Brain pericyte (primary cell): Measurements from ENCODE around the gene PYGO2.
"Not testable (repeated sequence)": the region's sequence is repeated elsewhere in the genome, so short reads cannot be mapped to it uniquely, and the experiment has no call there.

Experiments used
- DNase-seq: peaks from one replicate; pipeline ENCODE4 v3.0.0-alpha.2; 2012; ENCODE audit warnings: low read depth, low spot score

Gene PYGO2

DNA sequence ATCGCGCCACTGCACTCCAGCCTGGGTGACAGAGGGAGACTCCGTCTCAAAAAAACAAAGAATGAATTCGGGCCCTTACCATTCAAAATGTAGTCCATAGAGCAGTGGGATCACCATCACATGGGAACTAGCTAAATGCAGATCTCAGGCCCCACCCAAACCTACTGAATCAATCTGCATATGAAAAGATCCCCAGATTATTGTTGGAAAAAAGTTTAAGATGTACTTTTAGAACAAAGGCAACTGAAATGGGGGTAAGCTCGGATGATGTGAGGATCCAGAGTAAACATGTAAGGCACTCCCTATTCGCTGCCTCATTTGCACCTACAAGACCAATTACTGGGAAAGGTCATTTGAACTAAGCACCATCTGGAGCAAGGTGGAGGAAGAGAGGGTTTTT is 20.8 kb upstream of the PYGO2 start:
- no peak for DNase-seq

- no peak for DNase-seq
Observed at GRCh38 chr1:154978360-154978759, 16.8 kb upstream of the PYGO2 start.

GRCh38 chr1:154977762-154978161 is 16.2 kb upstream of the PYGO2 start:
- DNase-seq, result not testable (repeated sequence)

DNA sequence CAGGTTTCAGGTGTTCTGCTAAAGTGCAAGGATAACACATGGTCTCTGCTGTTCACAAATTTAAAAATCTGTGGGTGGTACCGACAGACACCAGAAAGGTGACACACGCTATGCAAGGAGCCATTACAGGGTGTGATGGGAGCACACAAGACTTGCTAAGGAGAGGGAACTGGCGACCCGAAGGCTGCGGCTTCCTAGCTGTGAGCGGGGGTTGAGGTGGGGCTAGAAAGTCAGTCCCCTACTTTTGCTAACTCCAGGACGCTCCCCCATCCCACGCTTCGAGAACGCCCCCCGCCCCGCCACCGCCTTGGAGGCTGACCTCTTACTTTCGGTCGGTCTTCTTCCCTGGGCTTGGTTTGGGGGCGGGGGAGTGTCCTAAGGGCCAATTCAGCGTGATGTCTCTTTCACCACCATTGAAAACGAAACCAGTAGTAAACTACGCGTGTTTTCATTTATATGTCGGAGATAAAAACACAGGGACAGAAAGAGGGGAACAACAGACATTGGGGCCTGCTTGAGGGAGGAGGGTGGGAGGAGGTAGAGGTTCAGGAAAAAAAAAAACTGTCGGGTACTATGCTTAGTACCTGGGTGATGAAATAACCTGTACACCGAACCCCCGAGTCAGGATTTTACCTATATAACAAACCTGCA is 14.0 kb upstream of the PYGO2 start:
- no peak for DNase-seq

DNA sequence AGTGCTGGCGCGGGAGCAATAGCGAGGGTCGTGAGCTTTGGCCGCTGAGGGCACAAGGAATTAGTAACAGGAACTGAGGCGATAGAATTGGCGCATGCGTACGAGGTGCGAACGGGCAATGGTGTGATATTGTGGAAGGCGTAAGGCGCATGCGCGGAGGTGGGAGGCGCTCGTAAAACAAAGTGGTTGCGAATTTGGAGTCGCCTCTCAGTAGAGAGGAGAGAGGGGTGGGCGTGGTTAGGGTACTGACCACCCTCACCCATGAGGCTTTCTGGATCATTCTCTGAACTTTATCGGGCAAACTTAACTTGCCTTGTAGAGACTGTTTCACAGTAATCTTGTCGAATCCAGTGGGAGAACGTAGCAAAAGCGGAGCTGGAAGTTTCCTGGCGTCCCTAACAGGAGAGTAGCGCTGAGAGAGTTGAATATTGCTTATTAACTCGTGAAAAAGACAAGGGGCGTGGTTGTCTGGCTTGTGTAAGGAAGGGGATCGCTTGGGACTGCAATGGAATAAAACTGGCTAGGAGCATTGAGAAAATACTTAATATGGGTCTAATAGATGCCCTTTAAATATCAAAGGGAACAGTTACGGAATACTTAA is 13.3 kb upstream of the PYGO2 start:
- no peak for DNase-seq

DNA sequence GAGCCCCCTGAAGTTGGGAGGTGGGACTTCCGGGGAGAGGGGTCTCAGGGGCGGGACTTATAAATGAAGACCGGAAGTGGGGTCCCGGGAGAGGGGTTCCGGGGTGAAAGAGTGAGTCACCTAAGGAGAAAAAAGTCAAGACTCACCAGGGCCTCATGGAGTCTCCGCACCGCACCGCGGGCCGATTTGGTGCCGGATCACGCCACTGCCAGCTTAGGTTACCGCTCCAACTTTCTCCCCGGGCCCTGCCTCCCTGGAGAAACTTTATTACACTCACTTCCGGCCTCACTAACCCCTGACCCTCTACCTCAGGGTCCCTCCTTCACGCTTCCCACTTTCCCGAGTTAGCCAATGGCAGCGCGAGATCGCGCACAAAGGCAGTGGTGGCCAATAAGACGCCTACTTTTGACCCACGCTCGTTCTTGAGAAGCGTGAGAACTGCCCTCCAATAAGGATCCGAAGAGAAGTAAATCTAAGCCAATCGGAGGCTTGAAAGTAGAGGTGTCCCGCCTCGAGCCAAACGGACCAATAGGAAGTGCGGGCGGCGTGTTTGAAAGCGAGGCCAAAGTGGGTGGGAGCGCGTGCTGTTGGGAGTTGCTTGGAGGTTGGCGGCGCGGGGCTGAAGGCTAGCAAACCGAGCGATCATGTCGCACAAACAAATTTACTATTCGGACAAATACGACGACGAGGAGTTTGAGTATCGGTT is 12.7 kb upstream of the PYGO2 start, which contains the start of gene CKS1B:
Gene CKS1B, plus strand, starts transcription at position 580 of the 706 bp plus-strand sequence. Its CDS starts 65 bp downstream, at position 645.
- DNase-seq, result peak; percentile 99

GRCh38 chr1:154973344-154974101 is 11.9 kb upstream of the PYGO2 start:
- DNase-seq, result peak; percentile 79

DNA sequence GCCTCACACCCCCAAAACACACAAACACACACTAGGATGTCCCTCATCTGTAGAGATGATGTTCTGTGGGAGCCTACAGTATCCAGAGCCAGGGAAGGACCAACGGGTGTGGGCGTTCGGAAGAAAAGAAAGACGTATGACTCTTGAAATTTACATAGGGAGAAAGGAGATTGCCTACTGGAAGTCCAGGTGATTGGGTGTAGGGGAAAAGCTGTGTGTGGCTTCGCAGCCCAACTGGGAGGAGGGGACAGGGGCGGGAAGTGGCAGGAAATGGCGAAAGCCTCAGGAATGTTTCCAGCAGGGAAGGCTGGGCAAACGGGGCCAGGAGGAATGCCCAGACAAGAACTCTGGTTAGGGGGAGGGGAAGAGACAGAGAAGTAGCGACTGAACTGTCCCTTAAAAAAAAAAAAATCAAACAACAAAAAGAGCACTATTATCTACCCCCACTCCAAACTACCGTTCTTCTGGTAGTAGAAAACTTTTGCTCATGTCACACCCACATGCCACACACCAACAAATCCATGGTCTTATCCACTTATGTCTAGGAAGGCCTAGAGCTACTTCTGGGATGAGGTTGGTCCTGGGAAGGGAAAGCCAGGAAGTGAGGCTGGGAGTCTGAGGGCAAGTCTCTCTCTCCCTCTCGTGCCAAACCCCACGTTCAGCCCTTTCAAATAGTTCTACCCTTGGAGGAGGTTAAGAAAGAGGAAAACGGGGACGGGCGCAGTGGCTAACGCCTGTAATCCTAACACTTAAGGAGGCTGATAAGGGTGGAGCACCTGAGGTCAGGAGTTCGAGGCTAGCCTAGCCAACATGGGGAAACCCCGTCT is 11.1 kb upstream of the PYGO2 start:
- DNase-seq, result no peak

DNA sequence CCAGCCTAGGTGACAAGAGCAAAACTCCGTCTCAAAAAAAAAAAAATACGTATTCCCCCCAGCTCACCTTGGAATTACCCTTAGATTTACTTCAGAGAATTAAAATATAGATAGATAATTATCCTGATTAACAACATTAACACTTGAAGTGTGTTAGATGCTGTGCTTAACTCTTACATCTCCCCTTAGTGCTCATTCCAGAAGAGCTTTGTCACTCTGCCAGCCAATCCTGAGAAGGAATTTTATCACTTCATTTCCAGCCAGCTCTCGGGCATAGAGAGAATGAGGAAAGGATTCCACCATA is 10.6 kb upstream of the PYGO2 start:
- no peak for DNase-seq

GRCh38 chr1:154971341-154971998 is 9.9 kb upstream of the PYGO2 start:
- DNase-seq, result no peak

DNA sequence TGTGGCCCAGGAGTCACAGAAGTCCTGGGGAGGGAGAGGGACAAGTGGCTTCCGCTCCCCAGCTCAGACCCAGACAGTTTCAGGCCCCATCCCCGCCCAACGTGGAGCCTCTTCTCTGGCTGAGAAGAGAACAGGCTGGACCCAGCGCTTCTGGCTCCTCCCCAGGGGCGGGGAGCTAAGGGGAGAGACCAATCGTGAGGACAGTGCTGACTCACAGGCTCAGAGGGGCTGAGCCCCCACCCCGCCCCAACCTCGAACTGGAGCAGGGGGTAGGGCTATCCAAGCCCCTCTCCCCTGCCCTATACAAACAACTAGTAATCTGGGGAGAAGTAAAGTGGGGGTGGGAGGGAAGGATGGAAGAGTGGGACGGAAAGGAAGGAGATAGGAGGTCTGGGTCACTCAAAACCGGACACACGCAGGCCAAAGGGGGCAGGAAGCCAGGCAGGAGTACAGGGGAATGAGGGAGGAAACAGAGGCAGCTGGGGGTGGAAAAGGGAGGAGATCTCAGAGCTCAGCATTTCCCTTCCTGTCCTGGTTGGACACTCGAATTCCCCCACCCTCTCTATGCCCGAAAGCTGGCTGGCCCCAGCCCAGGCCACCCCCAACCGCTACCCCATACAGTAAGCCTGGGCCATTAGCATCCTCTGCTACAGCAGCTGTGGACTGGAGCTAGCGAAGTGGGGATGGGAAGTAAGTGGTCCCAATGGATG is 9.2 kb upstream of the PYGO2 start, which contains the start of gene SHC1:
Gene SHC1, minus strand, starts transcription at position 117 of the 710 bp plus-strand sequence. CDS start 221 bp downstream, outside the sequence.
- peak; percentile 80 for DNase-seq

DNA sequence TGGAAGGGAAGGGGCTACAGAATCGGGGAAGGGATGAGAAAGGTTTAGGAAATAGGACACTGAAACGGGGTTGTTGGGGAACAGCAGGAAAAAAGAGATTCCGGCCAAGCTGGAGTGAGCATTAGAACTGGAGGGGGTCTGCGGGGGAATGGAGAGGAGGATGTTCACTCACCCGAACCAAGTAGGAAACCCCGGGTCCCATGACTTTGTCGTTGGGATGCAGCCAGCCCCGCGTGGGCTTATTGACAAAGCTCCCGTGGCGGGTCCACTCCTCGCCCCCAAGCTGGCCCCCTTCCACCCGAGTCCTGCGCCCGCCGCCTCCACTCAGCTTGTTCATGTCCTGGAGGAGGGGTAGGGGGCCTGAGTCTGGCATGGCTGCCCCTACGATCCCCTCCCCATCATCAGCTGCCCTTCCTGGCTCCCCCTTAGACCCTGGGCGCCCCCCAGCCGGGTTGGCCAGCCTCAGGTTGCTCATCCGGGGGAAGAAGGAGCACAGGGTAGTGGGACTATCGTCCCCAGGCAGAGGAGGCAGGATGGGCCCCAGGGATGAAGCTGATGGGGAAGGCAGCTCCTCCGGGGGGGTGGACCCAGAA is 8.4 kb upstream of the PYGO2 start:
- DNase-seq, result no peak

DNA sequence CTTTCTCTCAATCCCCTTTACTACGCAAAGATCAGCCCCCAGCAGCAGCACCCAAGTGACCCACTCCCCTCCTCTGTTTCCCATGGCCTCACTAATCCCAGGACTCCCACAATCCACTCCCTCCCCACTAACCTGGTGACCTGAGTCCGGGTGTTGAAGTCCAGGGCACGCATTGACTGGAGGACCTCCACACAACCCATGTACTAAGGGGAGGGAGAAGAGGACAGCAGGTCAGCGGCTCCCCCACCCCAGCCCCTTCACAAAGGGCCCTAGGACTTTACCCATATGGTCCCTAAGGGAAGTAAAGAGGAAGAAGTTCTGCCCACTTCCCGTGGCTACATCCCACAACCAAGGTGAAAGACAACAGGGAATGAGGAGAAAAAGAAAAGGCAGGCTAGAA is 7.7 kb upstream of the PYGO2 start:
- DNase-seq, result no peak

GRCh38 chr1:154968731-154969130 is 7.1 kb upstream of the PYGO2 start:
- no peak for DNase-seq

DNA sequence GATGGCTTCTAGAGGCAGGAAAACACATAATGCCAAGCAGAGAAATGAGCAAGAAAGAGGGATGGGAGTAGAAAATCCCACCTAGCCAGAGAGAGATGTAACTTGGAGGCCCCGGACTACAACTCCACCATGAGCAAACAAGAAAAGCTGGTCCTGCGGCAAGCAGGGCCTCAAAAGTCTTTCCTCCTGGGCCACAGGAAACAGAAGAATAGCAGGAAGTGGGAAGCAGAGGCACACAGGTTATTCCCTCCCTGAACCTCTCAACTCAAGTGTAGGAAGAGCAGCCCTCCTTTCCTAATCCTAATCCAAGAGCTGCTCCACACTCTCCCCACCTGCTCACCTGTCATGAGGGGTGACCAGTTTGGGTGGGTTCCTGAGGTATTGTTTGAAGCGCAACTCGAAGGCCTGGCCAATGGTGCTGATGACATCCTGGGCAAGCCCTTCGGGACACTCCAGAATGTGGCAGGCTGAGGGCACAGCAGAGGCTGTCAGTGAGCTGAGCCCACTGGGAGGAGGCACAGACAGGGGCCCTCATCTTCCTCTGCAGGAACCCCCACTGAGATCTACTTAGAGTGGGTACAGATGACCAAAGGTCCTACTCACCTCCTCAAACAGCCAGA is 5.9 kb upstream of the PYGO2 start:
- no peak for DNase-seq

- DNase-seq, result no peak
Observed at GRCh38 chr1:154966111-154966510, 4.5 kb upstream of the PYGO2 start.

DNA sequence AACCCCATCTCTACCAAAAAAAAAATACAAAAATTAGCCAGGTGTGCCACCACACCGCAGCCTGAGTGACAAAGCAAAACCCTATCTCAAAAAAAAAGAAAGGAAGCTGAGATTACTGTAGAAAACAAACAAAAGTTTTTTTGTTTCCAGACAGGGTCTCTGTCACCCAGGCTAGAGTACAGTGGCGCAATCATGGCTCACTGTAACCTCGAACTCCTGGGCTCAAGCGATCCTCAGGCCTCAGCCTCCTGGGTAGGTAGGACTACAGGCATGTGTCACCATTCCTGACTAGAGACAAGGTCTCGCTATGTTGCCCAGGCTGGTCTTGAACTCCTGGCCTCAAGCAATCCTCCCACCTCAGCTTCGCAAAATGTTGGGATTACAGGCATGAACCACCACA is 2.8 kb upstream of the PYGO2 start:
- no peak for DNase-seq

- DNase-seq, result no peak
Observed at GRCh38 chr1:154963643-154964042, 2.1 kb upstream of the PYGO2 start.

DNA sequence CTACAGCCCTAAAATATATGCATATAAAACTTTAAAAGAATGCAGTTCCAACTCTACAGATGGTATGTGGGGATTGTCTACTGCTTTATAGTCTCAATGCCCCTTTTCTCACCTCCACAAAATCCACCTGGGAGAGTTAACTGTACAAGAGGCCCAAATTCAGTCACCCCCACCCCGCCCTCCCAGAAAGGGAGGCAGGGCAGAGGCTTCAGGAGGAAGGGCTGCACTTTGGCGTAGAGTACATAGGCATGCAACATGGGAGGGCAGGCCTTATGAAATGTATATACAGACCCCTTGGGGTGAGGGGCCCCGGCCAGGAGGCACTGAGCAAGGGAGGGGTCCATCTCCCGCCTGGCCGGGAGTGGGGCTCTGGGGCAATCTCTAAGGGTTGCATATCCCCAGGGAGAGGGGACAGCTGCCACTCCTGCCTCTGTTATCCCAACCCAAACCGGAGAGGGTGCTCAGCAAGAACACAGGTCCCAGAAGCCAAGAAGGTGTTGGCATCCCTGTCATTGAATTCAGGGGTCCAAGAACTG is 1.3 kb upstream of the PYGO2 start:
- no peak for DNase-seq
